Kidney epithelial cell (primary cell): ENCODE results near the gene SNPH. TPM values are rescaled to one million over a fixed set of nuclear protein-coding genes. Genes with fewer than 3 reads are reported as not detected.

Source experiments
- DNase-seq: peaks from one replicate; pipeline ENCODE4 v3.0.0-alpha.2; 2010; ENCODE audit warnings: low read depth
- H3K27me3 ChIP-seq: 2 replicates; pipeline ENCODE4 v1.6.0; 2011; ENCODE audit warnings: low read length; ENCODE audit not compliant: control insufficient read depth, insufficient read depth
- H3K36me3 ChIP-seq: 2 replicates; pipeline ENCODE4 v1.5.1; 2011; ENCODE audit warnings: low read length; ENCODE audit not compliant: control insufficient read depth, insufficient read depth
- H3K4me3 ChIP-seq: 2 replicates; pipeline ENCODE4 v1.5.1; 2011; ENCODE audit warnings: low read depth, mild to moderate bottlenecking, control low read depth, low read length
- CTCF ChIP-seq: IDR thresholded peaks from 2 replicates; pipeline ENCODE4 v1.5.1; 2011; ENCODE audit warnings: mild to moderate bottlenecking, moderate library complexity, low read length, control low read depth, inconsistent platforms; ENCODE audit not compliant: insufficient read depth, poor library complexity, severe bottlenecking
- total RNA-seq: library from RNA; depleted of rRNA; stranded (reverse); fragments of >200 nt; gene quantifications from 2 replicates; pipeline ENCODE4 v1.2.3, GENCODE V29; 2015

The SNPH gene
- total RNA-seq, 1 donor from 2014 or later: 7.1 TPM

GRCh38 chr20:1345756-1346093 lies 79.6 kb downstream of the SNPH start:
- DNase-seq: no peak

GRCh38 chr20:1346315-1346969 lies 80.3 kb downstream of the SNPH start:
- H3K4me3 ChIP-seq: no peak overlapping the region
- H3K36me3 ChIP-seq: no peaks in the 10 kb centered on the region
- TF ChIP-seq CTCF: no peak
- DNase-seq: no peak
- no peaks in the 10 kb centered on the region for H3K27me3 ChIP-seq

More at GRCh38 chr20:1345756-1346093, 79.6 kb downstream of the SNPH start:
- no peaks in the 10 kb centered on the region for H3K27me3 ChIP-seq
- H3K4me3 ChIP-seq: no peak overlapping the region
- TF ChIP-seq CTCF: no peak
- H3K36me3 ChIP-seq: no peaks in the 10 kb centered on the region

- TF ChIP-seq CTCF: no peak
- Histone ChIP-seq H3K4me3 (no peak overlapping the region), H3K36me3 (no peaks in the 10 kb centered on the region), H3K27me3 (no peaks in the 10 kb centered on the region)
- no peak for DNase-seq
Measured at GRCh38 chr20:1353956-1354355, 87.9 kb downstream of the SNPH start.

- Histone ChIP-seq H3K27me3 (no peaks in the 10 kb centered on the region), H3K36me3 (no peaks in the 10 kb centered on the region), H3K4me3 (no peak overlapping the region)
- no peak for TF ChIP-seq CTCF
- DNase-seq: no peak
Measured at GRCh38 chr20:1357921-1358671, 92.0 kb downstream of the SNPH start.

Other genes with a start within 250 kb of the SNPH start
- gene PSMF1, start 147.7 kb upstream of the SNPH start, total RNA-seq: 227 and 323 TPM in 2 replicates
- 0.27 and 4.5 TPM in 2 replicates for gene TMEM74B, start 81.3 kb upstream of the SNPH start, total RNA-seq
- gene C20orf202, start 62.8 kb upstream of the SNPH start, total RNA-seq: not detected in 2 replicates
- gene RAD21L1, start 40.2 kb upstream of the SNPH start, total RNA-seq: not detected in 2 replicates
- gene SDCBP2, start 62.8 kb downstream of the SNPH start, total RNA-seq: 6.1 and 7.7 TPM in 2 replicates
- 144 and 155 TPM in 2 replicates for gene FKBP1A, start 126.8 kb downstream of the SNPH start, total RNA-seq
- gene NSFL1C, start 200.6 kb downstream of the SNPH start, total RNA-seq: 58.3 and 58.9 TPM in 2 replicates
- gene SIRPB2, start 225.1 kb downstream of the SNPH start, total RNA-seq: not detected in 2 replicates